ENCODE data around the gene C1QTNF6.

GRCh38 chr22:37169406-37169805 lies 18.6 kb downstream of the C1QTNF6 start:
- no peak for TF ChIP-seq CTCF (IDR thresholded peaks at IDR 0.05; ENCODE audit: extremely low read depth in 1 of 2, insufficient read depth in 1 of 2, low read depth in 1 of 2, low read length in 2 of 2)
- no peak for TF ChIP-seq EZH2 (IDR thresholded peaks at IDR 0.05; ENCODE audit: borderline replicate concordance, low read depth, low read length, severe bottlenecking)
- no peak for TF ChIP-seq GATA2 (IDR thresholded peaks at IDR 0.05; ENCODE audit: insufficient read depth, insufficient read length, low read depth, low read length)
- TF ChIP-seq POLR2A (IDR thresholded peaks at IDR 0.05; ENCODE audit: low read depth, low read length) = no peak

Data from endothelial cell of umbilical vein (primary cell).